Activated CD8-positive, alpha-beta T cell treated with anti-CD3 and anti-CD28 coated beads for 36 hours (primary cell): ENCODE results near the gene CNOT8. TPM values are rescaled to one million over a fixed set of nuclear protein-coding genes. Genes with fewer than 3 reads are reported as not detected.

Experiments used
- ATAC-seq: fragments of 200-7000 bp; cut with Tn5 transposase; one replicate; pipeline ENCODE4 v1.10.0; 2021; ENCODE audit warnings: mild to moderate bottlenecking, moderate library complexity
- CTCF ChIA-PET: fragments of 350-600 bp; sonication (Branson Sonifier 250); formaldehyde crosslinking; loops from one replicate; lab custom pipeline; 2021; ENCODE audit warnings: antibody characterized with exemption; lab: Charles Lee
- POLR2A ChIA-PET: fragments of 350-600 bp; sonication (Branson Sonifier 250); formaldehyde crosslinking; loops from one replicate; lab custom pipeline; 2021; ENCODE audit warnings: antibody characterized with exemption; lab: Charles Lee
- DNase-seq: peaks from one replicate; pipeline ENCODE4 v3.0.0-alpha.2; 2020
- H3K27ac Mint-ChIP-seq: one replicate; pipeline ENCODE4 v1.8.0; 2021; ENCODE audit warnings: mild to moderate bottlenecking, mixed read lengths
- H3K27me3 Mint-ChIP-seq: one replicate; pipeline ENCODE4 v1.8.0; 2021; ENCODE audit warnings: mixed read lengths
- H3K36me3 Mint-ChIP-seq: one replicate; pipeline ENCODE4 v1.8.0; 2021; ENCODE audit warnings: low read depth, mixed read lengths
- H3K4me1 Mint-ChIP-seq: one replicate; pipeline ENCODE4 v1.8.0; 2021; ENCODE audit warnings: low read depth, mixed read lengths
- H3K4me3 Mint-ChIP-seq: one replicate; pipeline ENCODE4 v1.8.0; 2021; ENCODE audit warnings: mild to moderate bottlenecking, moderate library complexity, mixed read lengths
- H3K9me3 Mint-ChIP-seq: one replicate; pipeline ENCODE4 v1.8.0; 2021; ENCODE audit warnings: mixed read lengths
- intact Hi-C: fragments of 100-400 bp; cut with micrococcal nuclease; formaldehyde crosslinking; loops from one replicate; pipeline ENCODE4 v1.10.0; 2022
- total RNA-seq, 2 experiments: library from RNA; stranded (reverse); gene quantifications; one replicate each; pipeline ENCODE4 v1.2.3, GENCODE V29; 2021
- TF ChIP-seq, protein P1 (sequence below): fragments of 200-600 bp; IDR thresholded peaks from one replicate; pipeline ENCODE4 v1.8.0; 2022; ENCODE audit warnings: antibody characterized with exemption, mild to moderate bottlenecking

The CNOT8 gene
- total RNA-seq, result 10 to 100 TPM; 78.6 to 84.4 TPM

DNA sequence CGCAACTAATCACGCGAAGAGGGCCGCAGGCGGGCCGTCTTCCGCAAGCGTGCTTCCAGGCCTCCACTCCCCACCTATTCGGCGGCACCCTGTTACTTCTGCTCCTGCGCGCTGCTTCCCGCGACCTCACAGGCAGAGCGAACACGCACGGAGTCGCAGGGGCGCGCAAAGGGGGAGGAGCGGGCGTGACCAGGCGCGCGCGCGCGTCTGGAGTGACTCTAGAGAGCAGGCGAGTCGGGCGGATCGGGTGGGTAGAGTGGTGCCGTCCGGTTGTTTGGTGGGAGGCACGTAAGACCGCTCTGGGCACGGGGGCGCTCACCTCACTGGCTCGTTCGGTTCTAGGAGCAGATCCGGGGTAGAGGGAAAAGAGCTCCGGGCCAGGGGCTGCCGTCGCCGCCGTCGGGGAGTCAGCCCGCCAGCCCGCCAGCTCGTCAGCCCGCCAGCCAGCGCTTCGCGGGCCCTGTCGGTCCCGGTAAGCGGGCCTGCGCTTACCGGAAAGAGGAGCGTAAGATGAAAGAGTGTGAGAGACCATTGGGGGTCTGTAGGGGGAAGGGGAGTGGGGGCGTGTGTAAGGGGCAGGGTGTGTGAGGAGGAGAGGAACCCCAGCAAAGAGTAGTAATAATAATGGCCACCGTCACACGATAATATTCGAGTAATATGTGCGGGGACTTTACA, at the start of gene CNOT8:
TSS of gene CNOT8 (plus strand) at position 331 of the 675 bp plus-strand sequence. CDS start 4,652 bp downstream, outside the sequence.
- CTCF ChIA-PET, result no interaction called here
- ATAC-seq, result peak; percentile 86
- POLR2A ChIA-PET, result interaction anchor here (0.6 to 1.3 kb wide), 3 partner anchors 10 to 91 kb away, joined by 3 to 5 read pairs (median 3); no protein-coding TSS in a partner anchor

DNA sequence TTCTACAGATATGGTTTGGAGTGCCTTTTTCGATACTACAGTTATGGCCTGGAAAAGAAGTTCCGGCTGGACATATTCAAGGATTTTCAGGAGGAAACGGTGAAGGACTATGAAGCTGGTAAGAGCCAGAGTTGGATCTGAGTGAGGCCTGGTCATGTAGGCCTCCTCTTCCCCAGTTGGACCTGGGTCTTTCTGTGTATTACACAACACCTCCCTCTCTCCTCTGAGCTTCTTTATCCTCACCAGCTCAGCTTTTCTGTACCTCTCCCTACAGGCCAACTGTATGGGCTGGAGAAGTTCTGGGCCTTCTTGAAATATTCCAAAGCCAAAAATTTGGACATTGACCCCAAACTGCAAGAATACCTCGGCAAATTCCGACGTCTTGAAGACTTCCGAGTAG, 47.2 kb upstream of the CNOT8 start:
- H3K36me3 Mint-ChIP-seq, result peaks cover 59% of the 10 kb centered on the region
- H3K27ac Mint-ChIP-seq, result no peak overlapping the region
- no peak for ATAC-seq
- ChIA-PET CTCF (interaction anchor here (0.9 to 1.4 kb wide), 7 partner anchors 10 to 164 kb away, joined by 3 to 11 read pairs (median 4); no protein-coding TSS in a partner anchor), POLR2A (no interaction called here)
- no peak overlapping the region for H3K4me3 Mint-ChIP-seq
- H3K4me1 Mint-ChIP-seq, result peaks cover 29% of the 10 kb centered on the region
- TF ChIP-seq, protein P1, sequence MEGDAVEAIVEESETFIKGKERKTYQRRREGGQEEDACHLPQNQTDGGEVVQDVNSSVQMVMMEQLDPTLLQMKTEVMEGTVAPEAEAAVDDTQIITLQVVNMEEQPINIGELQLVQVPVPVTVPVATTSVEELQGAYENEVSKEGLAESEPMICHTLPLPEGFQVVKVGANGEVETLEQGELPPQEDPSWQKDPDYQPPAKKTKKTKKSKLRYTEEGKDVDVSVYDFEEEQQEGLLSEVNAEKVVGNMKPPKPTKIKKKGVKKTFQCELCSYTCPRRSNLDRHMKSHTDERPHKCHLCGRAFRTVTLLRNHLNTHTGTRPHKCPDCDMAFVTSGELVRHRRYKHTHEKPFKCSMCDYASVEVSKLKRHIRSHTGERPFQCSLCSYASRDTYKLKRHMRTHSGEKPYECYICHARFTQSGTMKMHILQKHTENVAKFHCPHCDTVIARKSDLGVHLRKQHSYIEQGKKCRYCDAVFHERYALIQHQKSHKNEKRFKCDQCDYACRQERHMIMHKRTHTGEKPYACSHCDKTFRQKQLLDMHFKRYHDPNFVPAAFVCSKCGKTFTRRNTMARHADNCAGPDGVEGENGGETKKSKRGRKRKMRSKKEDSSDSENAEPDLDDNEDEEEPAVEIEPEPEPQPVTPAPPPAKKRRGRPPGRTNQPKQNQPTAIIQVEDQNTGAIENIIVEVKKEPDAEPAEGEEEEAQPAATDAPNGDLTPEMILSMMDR, result no peak
- intact Hi-C loops, result loop anchor here (2.0 kb wide), 1 partner anchor 160 kb away; no protein-coding TSS in a partner anchor
- no peak for DNase-seq
- H3K27me3 Mint-ChIP-seq, result no peaks in the 10 kb centered on the region
- no peaks in the 10 kb centered on the region for H3K9me3 Mint-ChIP-seq

More for the DNA sequence above, at the start of gene CNOT8:
- H3K4me3 Mint-ChIP-seq, result peak within 1 kb of the TSS; percentile 100
- peak; percentile 99 for DNase-seq
- no peaks in the 10 kb centered on the region for H3K27me3 Mint-ChIP-seq
- peaks cover 34% of the 10 kb centered on the region for H3K4me1 Mint-ChIP-seq
- intact Hi-C loops, result loop anchor here (2.0 kb wide), 1 partner anchor 104 kb away; the partner anchor contains the start of gene LARP1
- TF ChIP-seq, protein P1, result no peak
- no peaks in the 10 kb centered on the region for H3K9me3 Mint-ChIP-seq
- H3K27ac Mint-ChIP-seq, result peak within 1 kb of the TSS; percentile 96
- H3K36me3 Mint-ChIP-seq, result peaks cover 38% of the 10 kb centered on the region

DNA sequence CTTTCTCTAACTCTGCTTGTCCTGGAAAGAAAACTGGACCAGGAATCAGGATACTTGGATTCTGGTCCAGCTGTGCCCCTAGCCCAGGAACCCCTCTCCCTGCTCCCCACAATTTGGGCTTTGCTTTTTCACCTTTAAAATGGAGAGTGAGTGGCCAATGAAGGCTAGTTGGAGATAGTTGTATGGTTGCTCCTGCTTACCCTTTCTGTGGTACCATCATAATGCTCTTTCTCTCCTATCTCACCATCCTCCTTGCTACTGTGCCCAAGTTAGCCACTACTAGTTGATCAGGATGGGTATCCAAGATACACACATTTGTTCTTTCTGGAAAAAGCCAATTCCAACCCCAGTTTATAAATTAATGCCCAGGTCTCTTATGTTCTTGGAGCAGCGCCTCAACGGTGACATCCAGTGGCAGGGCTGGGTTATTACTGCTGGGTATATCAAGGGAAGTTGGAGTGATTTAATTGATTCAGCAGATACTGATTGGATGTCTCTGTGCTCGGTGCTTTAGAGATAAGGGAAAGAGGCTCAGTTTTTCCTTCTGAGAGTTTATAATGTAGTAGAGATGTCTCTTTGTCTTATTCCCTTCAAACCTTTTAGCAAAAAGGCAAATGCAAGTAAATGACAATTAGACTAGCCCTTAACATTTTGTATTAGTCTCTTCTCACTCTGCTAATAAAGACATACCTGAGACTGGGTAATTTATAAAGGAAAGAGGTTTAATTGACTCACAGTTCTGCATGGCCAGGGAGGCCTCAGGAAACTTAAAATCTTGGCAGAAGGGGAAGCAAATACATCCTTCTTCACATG, 46.6 kb upstream of the CNOT8 start:
- no peak overlapping the region for H3K4me3 Mint-ChIP-seq
- DNase-seq (peak; percentile 72), ATAC-seq (peak; percentile 92)
- TF ChIP-seq, protein P1, result peak; percentile 87
- ChIA-PET POLR2A (no interaction called here), CTCF (interaction anchor here (0.9 to 1.4 kb wide), 7 partner anchors 11 to 165 kb away, joined by 3 to 11 read pairs (median 4); no protein-coding TSS in a partner anchor)
- no peaks in the 10 kb centered on the region for H3K27me3 Mint-ChIP-seq
- peaks cover 62% of the 10 kb centered on the region for H3K36me3 Mint-ChIP-seq
- peaks cover 29% of the 10 kb centered on the region for H3K4me1 Mint-ChIP-seq
- peak overlapping the region; percentile 70 for H3K27ac Mint-ChIP-seq
- no peaks in the 10 kb centered on the region for H3K9me3 Mint-ChIP-seq
- intact Hi-C loops, result loop anchor here (2.0 kb wide), 1 partner anchor 161 kb away; no protein-coding TSS in a partner anchor

DNA sequence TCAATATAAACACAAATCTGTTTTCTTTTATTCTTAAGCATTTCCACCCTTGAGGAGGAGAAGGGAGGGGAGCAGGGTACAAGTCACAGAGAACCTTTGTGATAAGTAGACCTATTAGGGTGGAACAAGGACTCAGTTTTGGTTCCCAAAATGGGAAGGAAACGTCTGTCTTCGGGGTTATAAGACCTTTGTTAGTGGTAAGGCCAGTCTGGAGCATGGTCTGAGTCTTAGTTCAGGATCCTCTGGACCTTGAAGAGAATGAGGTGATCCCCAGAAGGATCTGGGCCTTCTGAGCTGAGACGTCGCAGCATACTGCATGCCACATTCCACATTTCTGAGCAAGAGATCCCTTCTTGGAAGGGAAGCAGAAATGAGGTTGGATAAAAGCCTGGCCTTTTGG, 45.3 kb upstream of the CNOT8 start:
- Mint-ChIP-seq H3K27me3 (no peaks in the 10 kb centered on the region), H3K36me3 (peaks cover 59% of the 10 kb centered on the region), H3K27ac (peak overlapping the region; percentile 80), H3K4me1 (peaks cover 29% of the 10 kb centered on the region), H3K9me3 (no peaks in the 10 kb centered on the region), H3K4me3 (no peak overlapping the region)
- ATAC-seq (no peak), DNase-seq (no peak)
- ChIA-PET CTCF (no interaction called here), POLR2A (interaction anchor here (0.9 kb wide), 1 partner anchor 12 kb away, joined by 3 read pairs; no protein-coding TSS in a partner anchor)
- TF ChIP-seq, protein P1, result no peak
- intact Hi-C loops, result no loop called here
